Measurements from ENCODE around the gene IFITM2.
A peak's percentile ranks its signal among the peaks of the same experiment; 100 is the strongest.

Gene IFITM2

DNA sequence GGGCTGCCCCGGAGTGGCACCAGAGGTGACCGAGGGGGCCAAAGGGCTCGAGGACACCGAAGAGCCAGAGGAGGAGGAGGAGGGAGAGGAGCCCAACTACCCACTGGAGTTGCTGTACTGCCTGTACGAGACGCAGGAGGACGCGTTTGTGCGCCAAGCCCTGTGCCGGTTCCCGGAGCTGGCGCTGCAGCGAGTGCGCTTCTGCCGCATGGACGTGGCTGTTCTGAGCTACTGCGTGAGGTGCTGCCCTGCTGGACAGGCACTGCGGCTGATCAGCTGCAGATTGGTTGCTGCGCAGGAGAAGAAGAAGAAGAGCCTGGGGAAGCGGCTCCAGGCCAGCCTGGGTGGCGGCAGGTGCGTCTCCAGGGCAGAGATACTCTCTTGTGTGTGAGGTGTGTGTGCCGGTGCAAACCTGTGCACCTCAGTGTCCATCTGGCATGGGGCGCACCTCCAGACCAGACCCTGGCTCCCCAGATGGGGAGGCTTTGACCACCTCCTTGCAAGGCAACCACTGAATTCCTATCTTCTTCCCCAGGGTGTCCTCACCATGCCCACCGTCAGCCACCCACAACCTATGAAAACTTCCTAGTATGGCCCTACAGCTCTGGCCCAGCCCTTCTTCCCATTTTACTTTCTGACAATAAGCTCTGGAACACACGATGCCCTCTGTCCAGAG, 26.0 kb upstream of the IFITM2 start:
- no peak for DNase-seq (ENCODE audit: low read depth)

DNA sequence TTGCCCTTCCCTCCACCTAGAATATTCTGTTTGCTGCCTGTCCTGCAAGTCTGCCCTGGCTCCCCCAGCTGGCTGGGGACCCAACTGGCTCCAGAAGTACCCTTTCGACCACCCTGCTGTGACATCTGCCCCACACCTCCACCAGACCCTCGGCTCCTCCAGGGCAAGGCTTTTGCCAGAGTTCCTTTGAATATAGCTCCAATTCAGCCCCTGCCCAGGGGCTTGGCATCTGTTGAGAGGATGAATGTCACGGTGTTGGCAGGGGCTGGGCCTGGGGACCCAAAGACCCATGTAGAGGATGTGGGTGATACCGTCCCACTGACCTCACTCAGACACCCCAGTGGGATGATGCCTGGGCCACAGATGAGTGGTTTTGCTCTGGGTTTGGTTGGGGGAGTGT, 25.4 kb upstream of the IFITM2 start:
- no peak for DNase-seq (ENCODE audit: low read depth)

DNA sequence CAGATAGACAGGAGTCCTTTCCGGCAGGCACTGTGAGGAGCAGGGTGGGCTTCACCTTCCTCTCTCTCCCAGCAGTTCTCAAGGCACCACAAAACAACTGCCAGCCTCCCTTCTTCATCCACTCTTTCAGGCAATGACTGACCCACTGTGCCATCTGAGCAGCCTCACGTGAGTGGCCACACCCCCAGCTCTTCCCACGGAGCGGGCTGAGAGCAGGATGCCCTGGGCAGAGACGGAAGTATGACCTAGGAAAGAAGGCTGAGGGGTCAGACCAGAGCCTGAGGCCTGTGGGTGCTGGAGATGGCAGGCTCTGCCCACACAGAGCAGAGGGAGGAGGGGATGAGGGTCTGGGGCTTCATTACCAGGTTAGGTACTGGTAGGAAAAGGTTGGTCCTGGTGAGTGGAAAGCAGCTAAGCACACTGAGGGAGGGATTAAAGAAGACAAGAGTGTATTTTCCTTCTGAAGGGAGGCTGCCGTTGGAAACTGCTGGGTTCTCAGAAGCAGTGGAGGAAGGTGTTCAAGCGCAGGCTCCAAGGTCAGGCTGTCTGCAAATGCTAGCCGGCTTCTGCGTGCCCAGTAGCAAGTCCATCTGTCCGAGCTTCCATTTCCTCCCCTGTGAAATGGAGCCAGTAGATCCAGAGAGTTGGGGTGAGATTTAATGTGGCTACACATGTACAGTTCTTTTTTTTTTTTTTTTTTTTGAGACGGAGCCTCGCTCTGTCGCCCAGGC, 24.8 kb upstream of the IFITM2 start:
- no peak for DNase-seq (ENCODE audit: low read depth)

DNA sequence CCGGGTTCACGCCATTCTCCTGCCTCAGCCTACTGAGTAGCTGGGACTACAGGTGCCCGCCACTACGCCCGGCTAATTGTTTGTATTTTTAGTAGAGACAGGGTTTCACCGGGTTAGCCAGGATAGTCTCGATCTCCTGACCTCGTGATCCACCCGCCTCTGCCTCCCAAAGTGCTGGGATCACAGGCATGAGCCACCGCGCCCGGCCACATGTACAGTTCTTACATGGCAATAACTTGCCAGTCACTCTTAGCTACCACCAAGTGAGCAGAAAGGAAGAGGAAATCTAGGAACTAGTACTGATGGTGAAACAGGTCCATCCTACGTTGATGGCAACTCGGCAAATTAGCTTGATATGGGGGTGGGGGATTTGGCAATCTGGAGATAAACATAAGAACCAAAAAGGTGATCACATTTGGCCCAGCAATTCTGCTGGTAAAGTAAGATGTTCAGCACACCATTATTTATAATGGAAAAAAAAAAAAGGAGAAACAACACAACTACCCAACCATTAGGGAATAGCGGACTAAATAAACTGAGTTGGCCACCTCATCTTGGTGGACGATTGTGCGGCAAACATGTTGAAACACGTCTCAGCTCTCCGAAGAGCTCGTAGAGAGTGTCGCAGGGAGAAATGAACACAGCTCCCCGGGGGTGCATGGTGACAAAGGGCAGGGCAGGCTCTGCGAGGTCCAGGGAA, 24.1 kb upstream of the IFITM2 start:
- no peak for DNase-seq (ENCODE audit: low read depth)

DNA sequence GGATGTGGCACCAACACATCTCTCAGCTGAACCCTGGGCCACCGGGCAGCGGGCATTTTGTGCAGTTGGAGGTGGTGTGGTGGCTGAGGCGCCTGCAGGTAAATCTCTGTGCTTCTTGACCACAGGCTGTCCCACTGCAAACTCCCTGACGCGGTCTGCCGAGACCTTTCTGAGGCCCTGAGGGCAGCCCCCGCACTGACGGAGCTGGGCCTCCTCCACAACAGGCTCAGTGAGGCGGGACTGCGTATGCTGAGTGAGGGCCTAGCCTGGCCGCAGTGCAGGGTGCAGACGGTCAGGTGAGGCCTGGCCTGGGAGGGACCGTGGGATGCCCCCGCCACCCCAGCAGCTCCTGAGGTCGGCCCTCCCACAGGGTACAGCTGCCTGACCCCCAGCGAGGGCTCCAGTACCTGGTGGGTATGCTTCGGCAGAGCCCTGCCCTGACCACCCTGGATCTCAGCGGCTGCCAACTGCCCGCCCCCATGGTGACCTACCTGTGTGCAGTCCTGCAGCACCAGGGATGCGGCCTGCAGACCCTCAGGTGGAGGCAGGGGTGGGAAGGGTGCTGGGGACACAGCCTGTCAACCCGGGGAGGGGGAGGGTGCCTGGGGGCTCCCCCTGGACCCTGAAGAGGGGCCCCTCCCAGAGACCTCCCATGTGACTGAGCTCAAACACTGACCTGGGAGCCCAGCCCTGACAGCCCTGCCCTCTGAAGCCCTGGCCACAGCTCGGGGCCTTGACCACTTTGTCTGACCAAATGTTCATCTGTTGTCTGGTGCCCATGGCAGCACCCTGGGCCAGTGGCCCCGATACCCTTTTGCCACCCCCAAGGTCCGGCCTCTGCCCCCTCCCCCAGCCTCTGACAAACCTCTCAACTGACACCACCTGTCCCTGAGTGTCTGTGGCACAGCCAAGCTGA, 23.3 kb upstream of the IFITM2 start:
- DNase-seq (ENCODE audit: low read depth): no peak

DNA sequence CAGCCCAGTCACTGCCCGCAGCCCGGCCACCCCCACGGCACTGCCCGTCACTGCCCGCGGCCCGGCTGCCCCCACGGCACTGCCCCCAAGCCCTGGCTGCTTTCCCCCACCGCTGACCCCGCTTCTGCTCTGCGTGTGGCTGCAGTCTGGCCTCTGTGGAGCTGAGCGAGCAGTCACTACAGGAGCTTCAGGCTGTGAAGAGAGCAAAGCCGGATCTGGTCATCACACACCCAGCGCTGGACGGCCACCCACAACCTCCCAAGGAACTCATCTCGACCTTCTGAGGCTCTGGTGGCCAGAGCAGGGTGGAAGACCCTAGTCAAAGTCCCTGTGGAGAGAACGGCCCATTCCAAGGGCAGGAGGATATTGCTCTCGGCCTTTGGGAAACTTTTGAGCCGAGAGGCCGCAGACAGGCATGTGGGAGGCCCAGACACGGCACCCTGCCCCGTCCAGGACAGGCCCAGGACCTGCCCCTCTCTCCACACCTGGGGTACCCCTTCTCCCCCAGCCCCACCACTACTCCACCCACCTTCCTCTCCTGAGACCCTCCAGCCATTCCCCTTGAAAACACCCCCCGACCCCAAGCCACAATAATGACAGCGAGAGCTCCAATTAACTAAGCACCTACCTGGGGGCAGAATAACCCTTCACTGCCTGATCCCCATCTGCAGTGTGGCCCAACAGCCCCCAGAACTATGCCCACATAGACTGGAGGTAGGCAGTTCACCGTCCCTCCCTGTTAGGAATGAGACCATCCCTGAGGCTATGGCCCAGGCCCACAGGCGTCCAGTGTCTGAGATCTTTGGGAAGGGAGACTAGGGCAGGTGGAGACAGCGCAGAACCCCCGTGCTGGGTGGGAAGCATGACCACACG, 22.4 kb upstream of the IFITM2 start:
- no peak for DNase-seq (ENCODE audit: low read depth)

DNA sequence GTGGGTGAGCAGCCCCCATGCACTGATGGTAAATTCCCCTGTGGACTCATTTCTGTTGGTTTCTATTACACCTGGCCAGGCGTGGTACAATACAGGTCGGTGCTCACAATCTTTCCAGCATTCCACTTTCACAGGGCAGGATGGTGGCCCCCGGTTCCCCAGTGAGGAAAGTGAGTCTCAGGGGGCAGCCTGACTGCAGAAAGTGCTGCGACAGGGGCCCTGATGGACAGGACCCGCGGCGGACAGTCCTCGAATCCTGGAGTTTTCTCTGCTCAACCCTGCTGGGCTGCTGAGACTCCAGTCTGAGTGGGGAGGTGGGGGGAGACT, 21.8 kb upstream of the IFITM2 start:
- DNase-seq (ENCODE audit: low read depth): no peak

DNA sequence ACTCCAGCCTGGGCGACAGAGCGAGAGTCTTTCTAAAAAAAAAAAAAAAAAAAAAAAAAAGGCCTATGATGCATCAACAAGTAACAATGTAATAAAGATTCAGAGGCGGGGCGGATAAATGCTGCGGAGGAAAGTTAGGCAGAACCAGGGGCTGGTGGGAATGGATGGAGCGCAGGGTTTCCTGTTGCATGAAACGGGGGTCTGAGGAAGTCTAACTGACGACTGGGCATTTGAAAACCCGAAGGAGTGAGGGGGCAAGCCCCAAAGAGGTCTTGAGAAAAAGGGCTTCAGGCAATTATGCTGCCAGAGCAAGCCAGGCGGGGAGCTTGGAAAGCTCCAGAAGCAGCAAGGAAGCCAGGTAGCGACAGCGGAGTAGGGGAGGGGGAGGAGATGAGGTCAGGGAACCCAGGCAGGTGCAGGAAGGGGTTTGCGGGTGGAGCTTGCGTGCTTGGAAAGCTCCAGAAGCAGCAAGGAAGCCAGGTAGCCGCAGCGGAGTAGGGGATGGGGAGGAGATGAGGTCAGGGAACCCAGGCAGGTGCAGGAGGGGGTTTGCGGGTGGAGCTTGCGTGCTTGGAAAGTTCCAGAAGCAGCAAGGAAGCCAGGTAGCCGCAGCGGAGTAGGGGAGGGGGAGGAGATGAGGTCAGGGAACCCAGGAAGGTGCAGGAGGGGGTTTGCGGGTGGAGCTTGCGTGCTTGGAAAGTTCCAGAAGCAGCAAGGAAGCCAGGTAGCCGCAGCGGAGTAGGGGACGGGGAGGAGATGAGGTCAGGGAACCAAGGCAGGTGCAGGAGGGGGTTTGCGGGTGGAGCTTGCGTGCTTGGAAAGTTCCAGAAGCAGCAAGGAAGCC, 20.4 kb upstream of the IFITM2 start:
- DNase-seq (ENCODE audit: low read depth): peak; percentile 91

DNA sequence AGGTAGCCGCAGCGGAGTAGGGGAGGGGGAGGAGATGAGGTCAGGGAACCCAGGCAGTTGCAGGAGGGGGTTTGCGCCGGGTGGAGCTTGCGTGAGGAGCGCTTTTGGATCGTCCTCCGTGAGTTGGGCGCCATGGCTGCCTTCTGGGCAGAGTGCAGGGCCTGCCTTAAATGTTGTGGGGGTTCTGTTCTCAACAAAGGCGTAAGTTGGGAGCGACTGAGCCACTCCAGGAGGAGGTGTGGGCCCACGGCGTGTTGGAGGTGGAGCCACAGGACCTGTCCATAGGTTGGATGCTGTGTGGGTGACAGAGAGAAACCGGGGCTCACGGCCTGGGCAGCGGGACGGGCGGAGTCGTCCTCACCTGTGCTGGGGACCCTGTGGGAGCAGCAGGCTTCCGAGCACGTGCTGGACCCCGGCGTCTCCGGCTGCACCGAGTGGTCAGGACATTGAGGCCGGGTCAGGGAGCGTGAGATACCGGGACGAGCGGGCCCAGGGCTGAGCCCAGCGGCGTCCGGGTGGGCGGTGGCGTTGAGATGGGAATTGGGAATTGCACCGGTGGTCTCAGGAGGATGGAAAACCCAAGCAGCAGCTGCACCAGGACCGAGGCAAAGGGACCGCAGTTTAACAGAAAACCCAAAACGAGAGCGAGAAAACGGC, 19.7 kb upstream of the IFITM2 start:
- no peak for DNase-seq (ENCODE audit: low read depth)

DNA sequence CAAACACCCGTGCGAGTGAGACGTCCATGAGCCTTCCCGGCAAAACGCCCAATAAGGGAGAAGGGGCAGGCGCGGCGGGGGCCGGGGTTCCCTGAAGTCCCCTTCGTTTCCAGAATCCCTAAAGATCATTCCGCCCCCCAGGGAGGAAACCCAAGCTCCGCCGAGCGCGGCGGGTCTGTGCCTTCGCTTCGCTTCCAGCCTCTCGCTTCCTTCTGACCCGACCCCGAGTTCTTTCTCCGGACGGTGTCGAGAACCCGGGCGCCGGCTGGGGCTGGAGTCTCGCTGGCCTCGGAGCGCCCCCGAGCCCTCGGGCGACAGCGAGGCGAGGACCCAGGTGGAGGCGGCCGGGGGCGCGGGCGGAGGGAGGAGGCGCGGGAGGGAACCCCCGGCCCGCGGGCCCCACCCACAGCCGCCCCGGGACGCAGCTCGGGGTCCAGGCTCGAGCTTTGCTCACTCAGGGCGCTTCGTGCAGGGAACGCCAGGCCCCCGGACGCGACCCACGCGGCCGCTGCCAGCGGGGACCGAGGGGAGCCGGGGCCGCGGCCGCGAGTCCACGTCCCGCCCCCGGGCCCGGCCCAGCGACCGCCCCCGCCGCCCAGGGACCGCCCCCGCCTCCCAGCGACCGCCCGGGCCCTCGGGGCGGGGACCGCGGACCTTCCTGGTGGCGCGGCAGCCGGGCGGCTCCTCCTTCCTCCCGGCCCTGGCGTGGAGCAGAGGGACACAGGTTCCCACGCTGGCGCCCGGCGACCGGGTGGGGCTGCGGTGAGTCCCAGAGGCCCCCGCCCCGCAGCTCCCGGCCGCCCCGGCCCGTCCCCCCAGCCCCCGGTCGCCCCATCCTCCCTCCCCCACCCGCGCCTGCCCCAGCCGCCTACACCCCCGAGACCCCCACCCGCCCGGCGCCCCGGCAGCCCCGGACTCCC, 18.9 kb upstream of the IFITM2 start, which contains the start of gene PGGHG:
TSS of gene PGGHG (plus strand) at position 649 of the 920 bp plus-strand sequence. CDS start 691 bp downstream, outside the sequence.
- DNase-seq (ENCODE audit: low read depth): peak; percentile 51

DNA sequence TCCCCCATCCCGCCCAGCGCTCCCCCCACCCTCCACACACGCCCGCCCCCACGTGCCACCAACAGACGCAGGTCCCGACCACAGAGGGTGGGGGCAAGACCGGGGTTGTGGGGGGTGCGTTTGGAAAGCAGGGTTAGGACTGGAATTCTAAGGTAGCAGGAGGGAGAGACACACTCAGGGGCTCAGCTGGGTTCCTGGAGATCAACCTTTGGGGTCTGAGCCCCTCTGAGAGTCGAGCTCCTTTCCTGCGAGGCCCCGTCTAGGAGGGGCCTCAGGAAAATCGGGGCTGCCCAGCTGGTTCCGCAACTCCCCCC, 18.3 kb upstream of the IFITM2 start:
- DNase-seq (ENCODE audit: low read depth): peak; percentile 39

DNA sequence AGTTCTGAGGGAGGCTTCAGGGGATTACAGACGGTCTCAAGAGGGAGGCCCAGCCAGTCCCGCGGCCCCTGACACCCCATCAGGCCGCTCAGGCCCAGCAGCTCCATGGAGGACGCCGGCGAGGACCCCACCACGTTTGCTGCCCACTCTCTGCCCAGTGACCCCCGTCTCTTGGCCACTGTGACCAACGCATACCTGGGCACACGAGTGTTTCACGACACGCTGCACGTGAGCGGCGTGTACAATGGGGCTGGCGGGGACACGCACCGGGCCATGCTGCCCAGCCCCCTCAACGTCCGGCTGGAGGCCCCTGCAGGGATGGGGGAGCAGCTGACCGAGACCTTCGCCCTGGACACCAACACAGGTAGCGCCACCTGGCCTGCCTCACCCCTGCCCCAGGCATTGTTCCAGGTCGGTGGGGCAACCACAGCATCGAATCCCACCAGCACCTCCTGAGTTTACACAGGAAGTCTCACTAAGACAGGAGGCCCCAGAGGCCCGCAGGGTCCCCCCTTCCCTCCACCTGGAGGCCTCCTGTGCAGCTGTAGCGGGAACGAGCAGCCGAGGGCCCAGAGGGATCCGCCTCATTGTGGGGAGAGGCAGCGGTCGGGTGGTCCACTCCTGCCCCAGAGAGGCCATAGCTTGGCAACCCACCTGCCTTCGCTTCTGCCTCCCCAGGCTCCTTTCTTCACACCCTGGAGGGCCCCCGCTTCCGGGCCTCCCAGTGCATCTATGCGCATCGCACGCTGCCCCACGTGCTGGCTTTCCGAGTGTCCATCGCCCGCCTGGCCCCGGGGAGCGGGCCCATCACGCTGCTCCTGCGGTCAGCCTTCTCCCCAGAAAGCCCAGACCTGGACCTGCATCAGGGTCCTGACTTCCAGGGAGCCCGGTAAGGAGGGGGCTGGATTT, 17.6 kb upstream of the IFITM2 start:
- no peak for DNase-seq (ENCODE audit: low read depth)

DNA sequence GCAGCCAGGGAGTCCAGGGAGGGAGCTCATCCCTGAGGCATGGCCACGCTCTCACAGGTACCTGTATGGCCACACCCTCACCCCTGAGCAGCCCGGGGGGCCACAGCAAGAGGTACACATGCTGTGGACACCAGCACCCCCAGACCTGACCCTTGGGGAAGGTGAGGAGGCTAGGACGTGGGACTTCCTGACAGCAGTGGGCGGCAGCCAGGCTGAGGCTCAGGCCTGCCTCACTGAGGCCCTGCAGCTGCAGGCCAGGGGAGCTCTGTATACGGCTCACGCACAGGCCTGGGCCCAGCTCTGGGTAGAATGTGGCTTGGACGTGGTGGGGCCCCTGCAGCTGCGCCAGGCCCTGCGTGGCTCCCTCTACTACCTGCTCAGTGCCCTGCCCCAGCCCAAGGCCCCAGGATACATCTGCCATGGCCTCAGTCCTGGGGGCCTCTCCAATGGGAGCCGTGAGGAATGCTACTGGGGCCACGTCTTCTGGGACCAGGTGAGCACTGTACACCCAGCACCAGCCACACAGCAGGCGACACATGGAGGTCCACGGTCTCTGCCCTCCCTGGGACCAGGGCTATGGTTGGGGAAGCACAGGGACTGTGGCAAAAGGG, 16.9 kb upstream of the IFITM2 start:
- no peak for DNase-seq (ENCODE audit: low read depth)

DNA sequence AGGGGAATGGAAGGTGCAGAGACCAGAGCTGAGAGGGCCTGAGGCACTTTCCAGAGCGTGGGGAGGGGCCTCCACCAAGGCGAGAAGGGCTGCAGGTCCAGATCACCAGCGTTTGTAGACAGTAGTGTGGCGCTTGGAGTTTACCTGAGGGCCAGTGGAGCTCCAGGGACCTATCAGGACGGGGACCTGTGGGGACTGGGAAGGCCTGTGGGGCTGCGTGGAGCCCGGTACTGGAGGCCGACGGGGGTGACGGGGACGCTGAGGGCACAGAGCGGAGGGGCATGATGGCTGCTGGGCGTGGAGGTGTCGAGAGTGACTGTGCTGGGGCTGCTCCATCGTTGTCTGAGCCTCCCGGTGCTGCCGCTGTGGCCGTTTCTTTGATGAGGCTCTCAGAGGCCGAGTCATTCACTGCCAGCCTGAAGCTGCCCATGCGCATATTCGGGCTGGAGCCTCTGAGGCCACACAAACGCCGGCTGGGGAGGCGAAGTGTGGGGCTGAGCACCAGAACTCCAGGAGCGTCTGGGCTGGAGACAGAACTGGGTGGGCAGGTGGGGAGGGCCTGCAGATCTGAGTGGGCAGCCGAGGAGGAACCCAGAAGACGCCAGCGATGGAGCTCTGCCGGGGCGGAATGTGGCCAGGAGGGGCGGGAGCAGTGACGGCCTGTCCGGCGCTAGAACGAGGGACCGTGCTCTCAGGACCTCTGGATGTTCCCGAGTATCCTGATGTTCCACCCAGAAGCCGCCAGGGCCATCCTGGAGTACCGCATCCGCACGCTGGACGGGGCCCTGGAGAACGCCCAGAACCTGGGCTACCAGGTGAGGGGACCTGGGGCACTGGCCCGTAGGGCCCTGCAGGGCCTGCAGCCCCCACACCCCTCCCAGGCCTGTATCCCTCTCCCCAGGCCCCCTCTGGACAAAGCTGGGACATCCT, 16.1 kb upstream of the IFITM2 start:
- no peak for DNase-seq (ENCODE audit: low read depth)

DNA sequence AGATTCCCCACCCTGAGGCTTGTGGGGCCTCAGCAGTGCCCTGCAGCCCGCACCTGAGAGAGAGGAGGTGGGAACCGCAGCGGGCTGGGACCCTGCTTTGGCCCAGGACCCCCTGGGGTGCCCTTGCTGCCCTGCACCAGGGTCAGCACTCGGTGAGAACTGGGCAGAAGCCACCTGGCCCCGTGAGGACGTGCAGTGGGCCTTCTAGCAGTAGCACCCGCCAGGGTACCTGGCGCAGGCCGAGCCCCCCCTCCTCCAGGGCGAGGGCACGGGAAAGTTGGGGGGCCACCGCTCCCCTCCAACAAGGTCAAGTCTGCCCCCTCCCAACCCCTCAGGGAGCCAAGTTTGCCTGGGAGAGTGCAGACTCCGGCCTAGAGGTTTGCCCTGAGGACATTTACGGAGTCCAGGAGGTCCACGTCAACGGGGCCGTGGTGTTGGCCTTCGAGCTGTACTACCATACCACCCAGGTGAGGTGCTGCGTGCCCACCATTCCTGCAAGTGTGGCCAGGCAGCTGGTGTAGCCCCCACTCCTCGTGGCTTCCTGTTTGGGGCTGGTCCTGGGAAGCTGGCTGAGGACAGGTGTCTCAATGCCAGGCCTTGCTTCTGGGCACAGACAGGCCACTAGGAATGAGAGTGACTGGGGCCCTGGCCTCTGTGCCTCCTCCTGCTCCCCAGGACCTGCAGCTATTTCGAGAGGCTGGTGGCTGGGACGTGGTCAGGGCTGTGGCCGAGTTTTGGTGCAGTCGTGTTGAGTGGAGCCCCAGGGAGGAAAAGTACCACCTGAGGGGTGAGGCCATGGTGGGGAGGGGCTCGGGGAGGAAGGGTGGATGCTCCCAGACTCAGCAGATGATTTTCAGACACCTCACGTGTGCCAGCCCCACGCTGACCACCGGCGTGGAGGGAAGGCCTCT, 15.2 kb upstream of the IFITM2 start:
- DNase-seq (ENCODE audit: low read depth): no peak
